Esophagus squamous epithelium (tissue), 4 donors: ENCODE measurements around the gene SHISAL2A.

ENCODE experiments used
- POLR2A ChIP-seq, 4 donors: fragments of 450-650 bp; IDR thresholded peaks; one replicate each; pipeline ENCODE4 v1.6.1; 2017; ENCODE audit warnings: antibody characterized with exemption in 4 of 4, mild to moderate bottlenecking in 4 of 4, moderate library complexity in 3 of 4
- TF ChIP-seq, protein P1 (sequence below), 6 experiments: fragments of 450-650 bp in 4 of 6; fragments of 200-600 bp in 2 of 6; sonication (generic) in 2 of 6; IDR thresholded peaks; one replicate each; pipeline ENCODE4 v1.5.1; 2016 to 2019; ENCODE audit warnings: antibody characterized with exemption in 6 of 6, mild to moderate bottlenecking in 4 of 6, moderate library complexity in 4 of 6

DNA sequence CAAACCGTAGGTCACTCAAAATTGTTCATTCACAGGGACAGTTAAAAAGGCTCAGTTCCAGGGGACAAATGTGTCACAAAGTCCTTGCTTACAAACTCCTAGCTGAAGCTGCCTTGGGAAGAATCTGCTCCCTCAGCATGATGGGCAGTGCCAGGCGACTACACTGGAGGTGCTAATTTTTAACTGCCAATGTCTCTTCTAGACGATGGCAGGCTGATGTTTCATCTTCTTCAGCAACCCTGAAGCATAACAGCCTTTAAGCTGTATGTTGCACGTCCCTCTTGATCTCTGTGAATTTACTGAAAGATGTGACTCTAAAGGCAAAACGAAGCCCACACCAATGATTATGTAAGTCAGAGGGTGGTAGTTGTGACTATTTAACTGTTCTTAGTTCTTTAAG lies 53.9 kb downstream of the SHISAL2A start:
- TF ChIP-seq, protein P1, sequence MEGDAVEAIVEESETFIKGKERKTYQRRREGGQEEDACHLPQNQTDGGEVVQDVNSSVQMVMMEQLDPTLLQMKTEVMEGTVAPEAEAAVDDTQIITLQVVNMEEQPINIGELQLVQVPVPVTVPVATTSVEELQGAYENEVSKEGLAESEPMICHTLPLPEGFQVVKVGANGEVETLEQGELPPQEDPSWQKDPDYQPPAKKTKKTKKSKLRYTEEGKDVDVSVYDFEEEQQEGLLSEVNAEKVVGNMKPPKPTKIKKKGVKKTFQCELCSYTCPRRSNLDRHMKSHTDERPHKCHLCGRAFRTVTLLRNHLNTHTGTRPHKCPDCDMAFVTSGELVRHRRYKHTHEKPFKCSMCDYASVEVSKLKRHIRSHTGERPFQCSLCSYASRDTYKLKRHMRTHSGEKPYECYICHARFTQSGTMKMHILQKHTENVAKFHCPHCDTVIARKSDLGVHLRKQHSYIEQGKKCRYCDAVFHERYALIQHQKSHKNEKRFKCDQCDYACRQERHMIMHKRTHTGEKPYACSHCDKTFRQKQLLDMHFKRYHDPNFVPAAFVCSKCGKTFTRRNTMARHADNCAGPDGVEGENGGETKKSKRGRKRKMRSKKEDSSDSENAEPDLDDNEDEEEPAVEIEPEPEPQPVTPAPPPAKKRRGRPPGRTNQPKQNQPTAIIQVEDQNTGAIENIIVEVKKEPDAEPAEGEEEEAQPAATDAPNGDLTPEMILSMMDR (IDR thresholded peaks at IDR 0.05), result no peak
- no peak for TF ChIP-seq POLR2A (IDR thresholded peaks at IDR 0.05)
